Panc1 (cell line): ENCODE measurements around the gene ADAMTS1. TPM values are rescaled to one million over a fixed set of nuclear protein-coding genes. Genes with fewer than 3 reads are reported as not detected.

Source experiments
- ATAC-seq: fragments of 200-7000 bp; cut with Tn5 transposase; 2 replicates; pipeline ENCODE4 v1.9.1; 2020; ENCODE audit warnings: mild to moderate bottlenecking, moderate library complexity
- BruUV-seq: library from RNA; stranded (reverse); fragments of 400-500 nt; replicated peaks from 2 replicates; lab custom pipeline; 2021; lab: Mats Ljungman, UMichigan
- CTCF ChIA-PET: fragments of 300-600 bp; sonication (Branson Sonifier 250); formaldehyde crosslinking; loops from one replicate; lab custom pipeline; 2022; ENCODE audit warnings: antibody characterized with exemption; lab: Charles Lee
- POLR2A ChIA-PET: fragments of 300-600 bp; sonication (Branson Sonifier 250); formaldehyde crosslinking; loops from one replicate; lab custom pipeline; 2022; ENCODE audit warnings: antibody characterized with exemption; lab: Charles Lee
- DNase-seq: peaks from one replicate; pipeline ENCODE4 v3.0.0-alpha.2; 2010; ENCODE audit warnings: low read depth, low spot score
- H3K27ac ChIP-seq: 2 replicates; pipeline ENCODE4 v1.5.1; 2011; ENCODE audit warnings: mild to moderate bottlenecking, low read length, inconsistent platforms
- H3K27me3 ChIP-seq: fragments of 200-500 bp; sonication (Bioruptor generic); 2 replicates; pipeline ENCODE4 v1.6.0; 2014; ENCODE audit warnings: low read length, inconsistent platforms; ENCODE audit not compliant: control insufficient read depth, insufficient read depth
- H3K36me3 ChIP-seq: fragments of 200-500 bp; sonication (Bioruptor generic); 2 replicates; pipeline ENCODE4 v1.5.1; 2014; ENCODE audit warnings: inconsistent platforms, mild to moderate bottlenecking, low read length, moderate library complexity; ENCODE audit not compliant: control insufficient read depth, insufficient read depth
- H3K4me1 ChIP-seq: 2 replicates; pipeline ENCODE4 v1.5.1; 2011; ENCODE audit warnings: inconsistent platforms, mild to moderate bottlenecking, low read length, moderate library complexity; ENCODE audit not compliant: control insufficient read depth, insufficient read depth
- H3K4me3 ChIP-seq, 2 experiments: 2 replicates each; pipeline ENCODE4 v1.5.1; 2011 to 2012; ENCODE audit warnings: low read depth in 2 of 2, low read length in 2 of 2, mild to moderate bottlenecking in 2 of 2, inconsistent platforms in 1 of 2, moderate library complexity in 1 of 2
- H3K9me3 ChIP-seq: fragments of 200-500 bp; sonication (Bioruptor generic); 2 replicates; pipeline ENCODE4 v1.5.1; 2014; ENCODE audit warnings: low read depth, mild to moderate bottlenecking, inconsistent platforms, low read length, moderate library complexity; ENCODE audit not compliant: control insufficient read depth, insufficient read depth
- POLR2AphosphoS5 ChIP-seq: IDR thresholded peaks from 2 replicates; pipeline ENCODE4 v1.6.1; 2012; ENCODE audit warnings: mild to moderate bottlenecking, low read depth, low read length, moderate library complexity
- REST ChIP-seq, 2 experiments: IDR thresholded peaks; 2 replicates each; pipeline ENCODE4 v1.6.1; 2011 to 2012; ENCODE audit warnings: low read depth in 2 of 2, control low read depth in 1 of 2, low read length in 1 of 2, mild to moderate bottlenecking in 1 of 2, moderate library complexity in 1 of 2; ENCODE audit not compliant: insufficient read depth in 1 of 2
- SIN3A ChIP-seq: IDR thresholded peaks from 2 replicates; pipeline ENCODE4 v1.6.1; 2012; ENCODE audit warnings: low read depth, mild to moderate bottlenecking, low read length, moderate library complexity, borderline replicate concordance; ENCODE audit not compliant: insufficient read depth
- TCF7L2 ChIP-seq: IDR thresholded peaks from 2 replicates; pipeline ENCODE4 v1.6.1; 2011; ENCODE audit warnings: mild to moderate bottlenecking, low read depth, low read length, inconsistent platforms
- in situ Hi-C: cut with HindIII; loops from 2 replicates; pipeline ENCODE4 v1.10.0; 2016; ENCODE audit warnings: low sequenced_read_pairs, low pct_unique_long_range_greater_than_20kb
- intact Hi-C: fragments of 100-400 bp; cut with micrococcal nuclease; formaldehyde crosslinking; loops from one replicate; pipeline ENCODE4 v1.10.0; 2022; ENCODE audit not compliant: unreplicated experiment
- total RNA-seq: library from RNA; stranded (reverse); gene quantifications from one replicate; pipeline ENCODE4 v1.2.1, GENCODE V29; 2021; ENCODE audit not compliant: unreplicated experiment
- TF ChIP-seq, protein P1 (sequence below): fragments of 450-650 bp; IDR thresholded peaks from 2 replicates; pipeline ENCODE4 v1.5.1; 2017; ENCODE audit warnings: mild to moderate bottlenecking

Gene ADAMTS1
- total RNA-seq, 1 experiment from 2014 or later = 3.3 TPM

GRCh38 chr21:26835714-26836265 lies 9.4 kb downstream of the ADAMTS1 start:
- DNase-seq (no peak), ATAC-seq (no peak)
- TF ChIP-seq REST (IDR thresholded peaks at IDR 0.05; ENCODE audit: insufficient read depth in 1 of 2, low read depth in 2 of 2, low read length in 1 of 2) (no peak), TCF7L2 (no peak), POLR2AphosphoS5 (no peak), SIN3A (no peak)
- TF ChIP-seq, protein P1, sequence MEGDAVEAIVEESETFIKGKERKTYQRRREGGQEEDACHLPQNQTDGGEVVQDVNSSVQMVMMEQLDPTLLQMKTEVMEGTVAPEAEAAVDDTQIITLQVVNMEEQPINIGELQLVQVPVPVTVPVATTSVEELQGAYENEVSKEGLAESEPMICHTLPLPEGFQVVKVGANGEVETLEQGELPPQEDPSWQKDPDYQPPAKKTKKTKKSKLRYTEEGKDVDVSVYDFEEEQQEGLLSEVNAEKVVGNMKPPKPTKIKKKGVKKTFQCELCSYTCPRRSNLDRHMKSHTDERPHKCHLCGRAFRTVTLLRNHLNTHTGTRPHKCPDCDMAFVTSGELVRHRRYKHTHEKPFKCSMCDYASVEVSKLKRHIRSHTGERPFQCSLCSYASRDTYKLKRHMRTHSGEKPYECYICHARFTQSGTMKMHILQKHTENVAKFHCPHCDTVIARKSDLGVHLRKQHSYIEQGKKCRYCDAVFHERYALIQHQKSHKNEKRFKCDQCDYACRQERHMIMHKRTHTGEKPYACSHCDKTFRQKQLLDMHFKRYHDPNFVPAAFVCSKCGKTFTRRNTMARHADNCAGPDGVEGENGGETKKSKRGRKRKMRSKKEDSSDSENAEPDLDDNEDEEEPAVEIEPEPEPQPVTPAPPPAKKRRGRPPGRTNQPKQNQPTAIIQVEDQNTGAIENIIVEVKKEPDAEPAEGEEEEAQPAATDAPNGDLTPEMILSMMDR = no peak
- POLR2A ChIA-PET = interaction anchor here (0.6 kb wide), 1 partner anchor 353 kb away, joined by 5 read pairs; no protein-coding TSS in a partner anchor
- no peaks in the 10 kb centered on the region for H3K27me3 ChIP-seq
- H3K4me1 ChIP-seq = no peaks in the 10 kb centered on the region
- H3K4me3 ChIP-seq = no peak overlapping the region
- in situ Hi-C loops (no loop called here), intact Hi-C loops (no loop called here)
- no peak overlapping the region for H3K27ac ChIP-seq
- H3K36me3 ChIP-seq = no peaks in the 10 kb centered on the region
- H3K9me3 ChIP-seq = no peaks in the 10 kb centered on the region
- CTCF ChIA-PET = no interaction called here
- no TSS peak for BruUV-seq

DNA sequence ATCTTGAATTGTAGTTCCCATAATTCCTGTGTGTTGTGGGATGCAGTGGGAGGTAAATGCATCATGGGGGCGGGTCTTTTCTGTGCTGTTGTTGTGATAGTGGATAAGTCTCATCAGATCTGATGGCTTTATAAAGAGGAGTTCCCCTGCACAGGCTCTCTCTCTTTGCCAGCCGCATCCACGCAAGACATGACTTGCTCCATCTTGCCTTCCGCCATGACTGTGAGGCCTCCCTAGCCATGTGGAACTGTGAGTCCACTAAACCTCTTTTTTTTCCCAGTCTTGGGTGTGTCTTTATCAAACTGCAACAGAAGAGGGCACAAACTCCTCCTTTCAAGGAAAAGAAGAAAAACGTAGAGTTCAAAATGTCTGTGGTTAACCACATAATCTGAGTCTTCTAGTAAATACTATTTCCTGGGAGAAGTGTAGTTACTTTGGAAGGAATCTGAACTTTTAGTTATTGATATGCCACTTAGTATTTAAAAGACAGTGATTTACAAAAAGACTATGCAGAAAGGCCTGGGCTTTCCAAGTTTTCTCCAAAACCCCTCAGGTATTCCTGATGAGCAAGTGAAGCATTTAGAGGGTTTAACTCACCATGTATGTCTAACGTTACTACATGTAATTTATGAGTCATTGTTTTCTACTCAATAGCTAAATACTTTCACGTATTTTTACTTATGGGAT lies 10.0 kb downstream of the ADAMTS1 start:
- DNase-seq = no peak
- no peak for ATAC-seq
- CTCF ChIA-PET = no interaction called here

More for the DNA sequence above, 10.0 kb downstream of the ADAMTS1 start:
- H3K4me3 ChIP-seq = no peak overlapping the region
- intact Hi-C loops (no loop called here), in situ Hi-C loops (no loop called here)
- H3K9me3 ChIP-seq = no peaks in the 10 kb centered on the region
- TF ChIP-seq POLR2AphosphoS5 (no peak), TCF7L2 (no peak), REST (IDR thresholded peaks at IDR 0.05; ENCODE audit: insufficient read depth in 1 of 2, low read depth in 2 of 2, low read length in 1 of 2) (no peak), SIN3A (no peak)
- TF ChIP-seq, protein P1 = no peak
- POLR2A ChIA-PET = interaction anchor here (0.6 kb wide), 1 partner anchor 354 kb away, joined by 5 read pairs; no protein-coding TSS in a partner anchor
- H3K36me3 ChIP-seq = no peaks in the 10 kb centered on the region
- H3K27me3 ChIP-seq = no peaks in the 10 kb centered on the region
- H3K4me1 ChIP-seq = no peaks in the 10 kb centered on the region
- no peak overlapping the region for H3K27ac ChIP-seq
- BruUV-seq = no TSS peak
